DND-41 (cell line): ENCODE data around the gene SPPL3.
"Not testable (repeated sequence)": the region's sequence is repeated elsewhere in the genome, so short reads cannot be mapped to it uniquely, and the experiment has no call there.

ENCODE experiments used
- ATAC-seq: fragments of 200-7000 bp; cut with Tn5 transposase; 3 replicates; pipeline ENCODE4 v1.9.1; 2021; ENCODE audit warnings: low read depth; ENCODE audit not compliant: insufficient read depth
- DNase-seq: peaks from one replicate; pipeline ENCODE4 v3.0.0-alpha.2; 2020
- H2AFZ ChIP-seq: 2 replicates; pipeline ENCODE4 v1.6.0; 2012; ENCODE audit warnings: low read depth, low read length
- H3K27ac ChIP-seq: 2 replicates; pipeline ENCODE4 v1.5.1; 2012; ENCODE audit warnings: low read length, inconsistent platforms
- H3K27me3 ChIP-seq: fragments of 200-600 bp; sonication (generic); 2 replicates; pipeline ENCODE4 v1.6.0; 2012; ENCODE audit warnings: low read length, mild to moderate bottlenecking, inconsistent platforms; ENCODE audit not compliant: insufficient read depth, poor library complexity
- H3K36me3 ChIP-seq: 2 replicates; pipeline ENCODE4 v1.5.1; 2012; ENCODE audit warnings: low read length, inconsistent platforms; ENCODE audit not compliant: insufficient read depth
- H3K4me1 ChIP-seq: 2 replicates; pipeline ENCODE4 v1.5.1; 2012; ENCODE audit warnings: mild to moderate bottlenecking, low read length; ENCODE audit not compliant: insufficient read depth
- H3K4me2 ChIP-seq: 2 replicates; pipeline ENCODE4 v1.6.0; 2012; ENCODE audit warnings: mild to moderate bottlenecking, moderate library complexity, low read length, inconsistent platforms; ENCODE audit not compliant: insufficient read depth
- H3K4me3 ChIP-seq, 2 experiments: fragments of 200-600 bp in 1 of 2; shearing (Covaris generic) in 1 of 2; 2 replicates each; pipeline ENCODE4 v1.5.1; 2012 to 2016; ENCODE audit warnings: inconsistent platforms in 2 of 2, low read length in 2 of 2, mild to moderate bottlenecking in 2 of 2, low read depth in 1 of 2, moderate library complexity in 1 of 2
- H3K79me2 ChIP-seq: 2 replicates; pipeline ENCODE4 v1.6.0; 2012; ENCODE audit warnings: low read length, inconsistent platforms; ENCODE audit not compliant: insufficient read depth
- H3K9ac ChIP-seq: 2 replicates; pipeline ENCODE4 v1.6.0; 2012; ENCODE audit warnings: low read depth, mild to moderate bottlenecking, inconsistent platforms, low read length, moderate library complexity
- H3K9me3 ChIP-seq: 2 replicates; pipeline ENCODE4 v1.5.1; 2012; ENCODE audit warnings: low read length, moderate library complexity, mild to moderate bottlenecking, inconsistent platforms; ENCODE audit not compliant: insufficient read depth, severe bottlenecking
- H4K20me1 ChIP-seq: 2 replicates; pipeline ENCODE4 v1.6.0; 2012; ENCODE audit warnings: low read length; ENCODE audit not compliant: insufficient read depth
- CTCF ChIP-seq: IDR thresholded peaks from 2 replicates; pipeline ENCODE4 v1.5.1; 2012; ENCODE audit warnings: borderline replicate concordance, low read length, moderate library complexity, mild to moderate bottlenecking; ENCODE audit not compliant: poor library complexity, severe bottlenecking; ENCODE audit errors: extremely low read depth
- EZH2 ChIP-seq: IDR thresholded peaks from 3 replicates; pipeline ENCODE4 v1.6.1; 2012; ENCODE audit warnings: borderline replicate concordance, low read depth, mild to moderate bottlenecking, moderate library complexity, low read length, inconsistent platforms; ENCODE audit not compliant: severe bottlenecking

Gene SPPL3, protein sequence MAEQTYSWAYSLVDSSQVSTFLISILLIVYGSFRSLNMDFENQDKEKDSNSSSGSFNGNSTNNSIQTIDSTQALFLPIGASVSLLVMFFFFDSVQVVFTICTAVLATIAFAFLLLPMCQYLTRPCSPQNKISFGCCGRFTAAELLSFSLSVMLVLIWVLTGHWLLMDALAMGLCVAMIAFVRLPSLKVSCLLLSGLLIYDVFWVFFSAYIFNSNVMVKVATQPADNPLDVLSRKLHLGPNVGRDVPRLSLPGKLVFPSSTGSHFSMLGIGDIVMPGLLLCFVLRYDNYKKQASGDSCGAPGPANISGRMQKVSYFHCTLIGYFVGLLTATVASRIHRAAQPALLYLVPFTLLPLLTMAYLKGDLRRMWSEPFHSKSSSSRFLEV

DNA sequence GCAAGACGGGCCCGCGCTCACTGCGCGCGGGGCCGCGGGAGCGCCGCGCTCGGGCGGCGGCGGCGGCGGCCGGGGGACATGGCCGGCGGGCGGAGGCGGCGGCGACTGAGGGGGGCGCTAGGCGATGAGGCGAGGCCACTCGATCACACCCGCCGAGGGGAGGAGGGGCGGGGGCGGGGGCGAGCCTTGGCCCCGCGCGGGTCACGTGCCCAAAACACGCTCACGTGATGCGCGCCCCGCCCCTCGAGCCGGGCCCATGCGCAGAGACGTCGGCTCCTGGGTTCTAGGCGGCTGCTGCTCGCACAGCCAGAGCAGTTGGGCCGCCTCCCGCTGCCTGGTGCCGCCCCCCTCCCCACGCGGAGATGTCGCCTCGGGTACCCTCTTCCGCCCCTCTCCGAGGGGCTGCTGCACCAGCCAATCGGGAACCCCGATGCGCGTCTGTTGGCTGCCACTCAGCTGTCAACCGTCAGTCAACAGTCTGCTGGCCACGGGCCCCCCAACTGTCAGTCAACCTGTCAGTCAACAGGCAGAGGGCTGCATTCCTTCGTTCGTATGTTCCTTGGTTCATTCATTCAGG lies at the start of gene SPPL3:
TSS of gene SPPL3 (minus strand) at position 162 of the 577 bp plus-strand sequence. CDS start 491 bp downstream, outside the sequence.
- Histone ChIP-seq H3K4me3 (peak within 1 kb of the TSS; percentile 83 to 100), H3K27me3 (no peaks in the 10 kb centered on the region)
- peak; percentile 95 for ATAC-seq

GRCh38 chr12:120950807-120951206 lies 46.6 kb upstream of the SPPL3 start:
- H3K4me3 ChIP-seq = no peak overlapping the region
- H3K36me3 ChIP-seq = no peaks in the 10 kb centered on the region
- H3K79me2 ChIP-seq = no peaks in the 10 kb centered on the region
- H4K20me1 ChIP-seq = no peaks in the 10 kb centered on the region
- no peak overlapping the region for H2AFZ ChIP-seq
- no peaks in the 10 kb centered on the region for H3K27me3 ChIP-seq
- DNase-seq = no peak
- ATAC-seq = no peak
- no peaks in the 10 kb centered on the region for H3K9me3 ChIP-seq
- H3K4me1 ChIP-seq = no peaks in the 10 kb centered on the region
- H3K27ac ChIP-seq = no peak overlapping the region
- no peak overlapping the region for H3K9ac ChIP-seq
- H3K4me2 ChIP-seq = no peak overlapping the region
- no peak for TF ChIP-seq EZH2
- no peak for TF ChIP-seq CTCF

More for the DNA sequence above, at the start of gene SPPL3:
- H3K4me1 ChIP-seq = peaks cover 28% of the 10 kb centered on the region
- TF ChIP-seq EZH2 (no peak), CTCF (no peak)
- H3K27ac ChIP-seq = peak within 1 kb of the TSS; percentile 84
- peaks cover 8% of the 10 kb centered on the region for H3K36me3 ChIP-seq
- peaks cover 47% of the 10 kb centered on the region for H3K79me2 ChIP-seq
- peak within 1 kb of the TSS; percentile 97 for H3K9ac ChIP-seq
- peaks cover 29% of the 10 kb centered on the region for H4K20me1 ChIP-seq
- no peaks in the 10 kb centered on the region for H3K9me3 ChIP-seq
- H3K4me2 ChIP-seq = peak within 1 kb of the TSS; percentile 94
- peak; percentile 96 for DNase-seq
- peak within 1 kb of the TSS; percentile 97 for H2AFZ ChIP-seq

DNA sequence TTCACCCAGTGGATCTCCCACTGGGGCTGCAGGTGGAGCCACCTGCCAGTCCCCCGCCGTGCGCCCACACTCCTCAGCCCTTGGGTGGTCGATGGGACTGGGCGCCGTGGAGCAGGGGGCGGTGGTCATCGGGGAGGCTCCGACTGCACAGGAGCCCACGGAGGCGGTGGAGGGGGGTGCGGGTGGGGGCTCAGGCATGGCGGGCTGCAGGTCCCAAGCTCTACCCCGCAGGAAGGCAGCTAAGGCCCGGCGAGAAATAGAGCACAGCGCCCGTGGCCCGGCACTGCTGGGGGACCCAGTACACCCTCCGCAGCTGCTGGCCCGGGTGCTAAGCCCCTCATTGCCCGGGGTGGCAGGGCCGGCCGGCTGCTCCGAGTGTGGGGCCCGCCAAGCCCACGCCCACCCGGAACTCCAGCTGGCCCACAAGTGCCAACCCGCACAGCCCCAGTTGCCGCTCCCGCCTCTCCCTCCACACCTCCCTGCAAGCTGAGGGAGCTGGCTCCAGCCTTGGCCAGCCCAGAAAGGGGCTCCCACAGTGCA lies 46.2 kb upstream of the SPPL3 start:
- not testable (repeated sequence) for H3K79me2 ChIP-seq, H3K4me3 ChIP-seq, H3K36me3 ChIP-seq, H3K9me3 ChIP-seq, H4K20me1 ChIP-seq, DNase-seq, H3K27me3 ChIP-seq, H3K9ac ChIP-seq, H3K27ac ChIP-seq, ATAC-seq, H3K4me1 ChIP-seq, H3K4me2 ChIP-seq, H2AFZ ChIP-seq

DNA sequence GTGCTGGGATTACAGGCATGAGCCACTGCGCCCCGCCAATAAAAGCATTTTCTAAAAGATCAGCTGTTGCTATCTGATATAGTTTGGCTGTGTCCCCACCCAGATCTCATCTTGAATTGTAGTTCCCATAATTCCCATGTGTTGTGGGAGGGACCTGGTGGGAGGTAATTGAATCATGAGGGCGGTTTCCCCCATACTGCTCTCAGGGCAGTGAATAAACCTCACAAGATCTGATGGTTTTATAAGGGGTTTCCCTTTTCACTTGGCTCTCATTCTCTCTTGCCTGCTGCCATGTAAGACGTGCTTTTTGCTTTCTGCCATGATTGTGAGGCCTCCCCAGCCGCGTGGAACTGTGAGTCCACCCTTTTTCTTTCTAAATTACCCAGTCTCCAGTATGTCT lies 41.4 kb upstream of the SPPL3 start:
- not testable (repeated sequence) for H3K27me3 ChIP-seq, H3K9ac ChIP-seq, ATAC-seq, H3K27ac ChIP-seq, H3K4me2 ChIP-seq, H3K4me1 ChIP-seq, H2AFZ ChIP-seq, DNase-seq, H3K4me3 ChIP-seq, H3K79me2 ChIP-seq, H4K20me1 ChIP-seq, H3K9me3 ChIP-seq, H3K36me3 ChIP-seq
